Myometrial cell (primary cell): ENCODE measurements around the gene FAM83F. TPM values are rescaled to one million over a fixed set of nuclear protein-coding genes. Genes with fewer than 3 reads are reported as not detected.

Source experiments
- total RNA-seq: library from RNA; depleted of rRNA; stranded (reverse); fragments of >200 nt; gene quantifications from 2 replicates; pipeline ENCODE4 v1.2.3, GENCODE V29; 2015

The FAM83F gene
- total RNA-seq: not detected in 2 replicates

GRCh38 chr22:39994566-39995392 is at the start of gene FAM83F:
TSS of gene FAM83F (plus strand) at chr22:39994954. CDS start at chr22:39995043, 89 bp downstream.

GRCh38 chr22:39959640-39960447 is 34.9 kb upstream of the FAM83F start, which contains the start of gene TMA7B:
TSS of gene TMA7B (plus strand) at chr22:39960397. CDS start at chr22:39964375, 3,978 bp downstream.

Other genes with a start within 250 kb of the FAM83F start
- not detected in 2 replicates for gene ENTHD1, start 101.2 kb upstream of the FAM83F start, total RNA-seq
- gene GRAP2, start 93.9 kb upstream of the FAM83F start, total RNA-seq: not detected in 2 replicates
- not detected in 2 replicates for gene TMA7B, start 34.6 kb upstream of the FAM83F start, total RNA-seq
- 17.4 and 18.7 TPM in 2 replicates for gene TNRC6B, start 183.0 kb downstream of the FAM83F start, total RNA-seq